Activated T-cell treated with anti-CD3 and anti-CD28 coated beads for 4 hours (primary cell): ENCODE results near the gene KCNQ1OT1.

ENCODE experiments used
- DNase-seq: peaks from one replicate; pipeline ENCODE4 v3.0.0-alpha.2; 2020

The KCNQ1OT1 gene

GRCh38 chr11:2719831-2720590, 20.2 kb upstream of the KCNQ1OT1 start:
- DNase-seq = no peak

GRCh38 chr11:2718817-2719438, 19.1 kb upstream of the KCNQ1OT1 start:
- DNase-seq = no peak

DNA sequence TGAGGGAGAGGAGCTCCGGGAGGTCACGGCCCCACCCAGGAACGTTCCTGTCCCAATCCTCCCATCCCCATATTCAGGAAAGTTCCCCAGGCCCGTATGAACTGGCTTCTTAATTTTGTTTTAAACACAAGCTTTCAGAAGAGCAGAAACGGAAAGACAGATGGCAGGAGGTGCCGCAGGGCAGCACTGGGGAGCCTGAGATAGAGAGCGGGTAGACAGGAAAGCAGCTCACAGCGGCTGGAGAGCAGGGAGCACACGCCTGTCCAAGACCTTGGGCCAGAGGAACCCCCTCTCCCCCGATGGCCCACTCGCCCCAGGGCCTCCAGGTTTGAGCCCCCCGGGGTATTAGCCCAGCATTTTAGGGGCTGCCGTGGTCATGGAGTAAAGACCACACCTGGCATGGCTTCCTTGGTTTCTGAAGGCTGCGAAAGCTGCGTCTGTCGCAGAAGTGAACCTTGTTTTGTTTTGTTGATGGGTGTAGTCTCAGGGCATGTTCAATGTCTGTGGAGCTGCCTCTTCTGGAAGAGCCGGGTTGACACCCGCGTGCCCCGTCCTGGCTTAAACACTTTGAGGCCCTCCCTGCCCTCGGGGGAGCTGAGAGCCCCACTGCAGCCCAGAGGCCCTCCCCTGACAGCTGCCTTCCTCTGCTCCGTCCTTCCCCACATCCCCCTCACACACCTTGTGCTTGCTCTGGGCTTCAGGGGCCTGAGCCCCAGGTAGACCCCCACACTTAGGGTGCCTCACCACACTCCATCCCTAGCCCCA, 17.9 kb upstream of the KCNQ1OT1 start:
- no peak for DNase-seq

GRCh38 chr11:2716376-2717095, 16.7 kb upstream of the KCNQ1OT1 start:
- no peak for DNase-seq

DNA sequence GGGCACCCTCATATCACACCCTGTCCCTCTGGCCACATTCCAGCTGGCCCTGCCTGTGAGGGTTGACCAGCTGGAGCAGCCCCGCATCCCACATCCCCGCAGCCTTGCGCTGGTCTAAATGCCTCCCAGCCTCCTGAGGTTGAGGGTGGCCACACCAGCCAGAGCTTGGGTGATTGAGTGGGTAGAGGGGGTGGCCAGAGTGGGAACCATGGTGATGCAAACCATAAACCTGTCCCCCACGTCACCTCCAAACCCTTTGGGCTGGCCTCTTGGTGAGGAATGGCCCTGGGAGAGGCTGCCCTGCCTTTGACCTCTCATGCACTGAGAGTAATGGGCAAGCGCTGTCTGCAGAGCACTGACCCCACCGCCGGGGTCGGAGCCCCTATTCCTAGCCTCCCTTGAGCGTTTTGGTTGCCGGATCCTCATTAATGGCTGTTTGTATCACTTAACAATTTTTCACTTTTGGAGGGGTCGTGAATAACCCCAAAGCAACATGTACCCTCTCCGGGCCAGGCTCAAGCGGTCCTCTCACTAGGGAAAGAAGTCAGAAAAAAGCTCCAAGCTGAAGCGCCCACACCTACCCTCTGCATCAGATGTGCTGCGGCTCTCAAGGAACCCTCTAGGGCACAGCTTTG, 16.0 kb upstream of the KCNQ1OT1 start:
- DNase-seq = no peak

DNA sequence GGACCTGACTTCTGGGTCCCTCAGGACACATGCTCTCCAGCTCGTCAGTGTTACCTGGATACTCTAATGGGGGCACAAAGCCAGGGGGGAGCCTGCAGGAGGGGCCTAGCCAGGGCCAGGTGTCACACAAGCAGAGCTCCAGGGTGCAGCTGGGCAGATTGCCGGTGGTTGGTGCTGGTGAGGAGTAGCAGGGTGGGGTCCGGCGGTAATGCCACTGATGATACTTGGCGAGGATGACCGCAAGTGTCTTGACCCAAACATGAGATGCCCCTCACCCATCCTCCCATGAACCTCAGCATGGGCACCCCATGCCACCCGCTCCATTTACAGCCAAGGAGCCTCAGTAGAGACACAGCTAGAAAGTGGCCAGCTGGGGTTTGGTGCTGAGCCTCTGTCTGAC, 15.1 kb upstream of the KCNQ1OT1 start:
- no peak for DNase-seq

- no peak for DNase-seq
Observed at GRCh38 chr11:2714463-2714800, 14.6 kb upstream of the KCNQ1OT1 start.

- DNase-seq = no peak
Observed at GRCh38 chr11:2713661-2714462, 14.1 kb upstream of the KCNQ1OT1 start.

GRCh38 chr11:2713094-2713493, 13.3 kb upstream of the KCNQ1OT1 start:
- no peak for DNase-seq

DNA sequence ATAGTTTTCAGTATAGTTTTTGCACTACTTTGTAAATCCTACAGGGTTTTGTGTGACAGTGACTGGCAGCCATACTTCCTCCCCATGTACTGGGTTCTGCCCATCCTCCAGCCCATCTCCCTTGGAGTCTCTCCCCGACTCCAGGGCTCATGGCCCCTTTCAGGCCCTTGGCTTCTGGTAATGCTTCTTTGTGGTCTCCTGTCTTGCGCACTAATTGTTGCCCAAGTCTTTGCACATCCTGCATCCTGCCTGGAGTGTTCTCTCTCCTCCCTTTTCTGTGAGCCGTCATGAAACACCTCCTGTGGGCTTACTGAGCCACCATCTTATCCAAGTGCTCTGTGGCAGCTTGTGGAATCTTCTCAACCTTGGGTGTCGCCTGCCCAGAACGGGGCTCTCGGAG, 11.4 kb upstream of the KCNQ1OT1 start:
- no peak for DNase-seq

DNA sequence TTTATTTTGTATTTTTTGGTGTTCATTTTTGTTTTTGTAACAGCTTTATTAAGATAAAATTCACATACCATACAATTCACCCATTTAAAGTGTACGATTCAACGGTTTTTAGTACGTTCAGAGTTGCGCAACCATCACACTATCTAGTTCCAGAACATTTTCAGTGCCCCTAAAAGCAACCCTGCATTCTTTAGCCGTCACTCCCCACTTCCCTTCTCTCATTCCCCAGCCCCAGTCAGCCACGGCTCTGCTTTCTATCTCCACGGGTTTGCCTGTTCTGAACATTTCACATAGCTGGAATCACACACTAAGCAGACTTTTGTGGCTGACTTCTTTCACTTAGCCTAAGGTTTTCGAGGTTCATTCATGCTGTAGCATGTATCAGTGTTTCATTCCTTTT, 9.6 kb upstream of the KCNQ1OT1 start:
- no peak for DNase-seq

- no peak for DNase-seq
Observed at GRCh38 chr11:2708757-2709281, 9.0 kb upstream of the KCNQ1OT1 start.

- DNase-seq = no peak
Observed at GRCh38 chr11:2708151-2708581, 8.4 kb upstream of the KCNQ1OT1 start.

- no peak for DNase-seq
Observed at GRCh38 chr11:2707736-2708135, 7.9 kb upstream of the KCNQ1OT1 start.

DNA sequence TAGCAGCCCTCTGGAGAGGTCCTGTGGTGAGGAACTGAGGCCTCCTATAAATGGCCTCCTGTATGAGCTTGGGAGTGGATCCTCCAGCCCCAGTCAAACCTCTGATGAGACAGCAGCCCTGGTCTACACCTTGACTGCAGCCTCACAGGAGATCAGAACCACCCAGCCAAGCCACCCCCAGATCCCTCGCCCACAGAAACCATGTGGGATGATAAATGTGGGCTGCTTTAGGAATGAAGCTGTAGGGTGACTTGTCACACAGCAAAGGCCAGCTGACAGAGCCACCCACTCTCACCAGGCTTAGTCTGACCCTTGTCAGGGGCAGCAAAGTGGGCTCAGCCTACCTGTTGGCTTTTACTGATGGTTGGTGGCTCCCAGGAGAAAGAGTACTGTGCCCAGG, 6.5 kb upstream of the KCNQ1OT1 start:
- DNase-seq = no peak

- no peak for DNase-seq
Observed at GRCh38 chr11:2704896-2705606, 5.3 kb upstream of the KCNQ1OT1 start.

DNA sequence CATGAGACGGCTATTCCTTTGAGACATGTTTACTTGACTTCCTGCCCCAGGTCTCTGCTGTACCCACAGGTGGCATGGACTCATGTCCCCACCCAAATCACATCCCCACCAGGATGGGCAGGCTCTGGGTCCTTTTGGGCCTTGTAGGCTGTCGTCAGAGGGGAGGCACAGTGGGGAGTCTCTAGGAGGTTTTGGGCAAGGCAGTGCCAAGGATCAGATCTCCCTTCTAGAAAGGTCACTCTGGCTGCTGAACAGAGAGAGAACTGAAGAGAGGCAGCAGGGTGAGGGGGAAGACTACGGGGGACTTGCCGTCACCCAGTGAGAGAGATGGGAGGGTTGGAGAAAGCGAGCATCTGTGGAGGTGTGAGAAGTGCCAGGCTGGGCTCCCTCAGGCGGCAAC, 4.6 kb upstream of the KCNQ1OT1 start:
- no peak for DNase-seq

DNA sequence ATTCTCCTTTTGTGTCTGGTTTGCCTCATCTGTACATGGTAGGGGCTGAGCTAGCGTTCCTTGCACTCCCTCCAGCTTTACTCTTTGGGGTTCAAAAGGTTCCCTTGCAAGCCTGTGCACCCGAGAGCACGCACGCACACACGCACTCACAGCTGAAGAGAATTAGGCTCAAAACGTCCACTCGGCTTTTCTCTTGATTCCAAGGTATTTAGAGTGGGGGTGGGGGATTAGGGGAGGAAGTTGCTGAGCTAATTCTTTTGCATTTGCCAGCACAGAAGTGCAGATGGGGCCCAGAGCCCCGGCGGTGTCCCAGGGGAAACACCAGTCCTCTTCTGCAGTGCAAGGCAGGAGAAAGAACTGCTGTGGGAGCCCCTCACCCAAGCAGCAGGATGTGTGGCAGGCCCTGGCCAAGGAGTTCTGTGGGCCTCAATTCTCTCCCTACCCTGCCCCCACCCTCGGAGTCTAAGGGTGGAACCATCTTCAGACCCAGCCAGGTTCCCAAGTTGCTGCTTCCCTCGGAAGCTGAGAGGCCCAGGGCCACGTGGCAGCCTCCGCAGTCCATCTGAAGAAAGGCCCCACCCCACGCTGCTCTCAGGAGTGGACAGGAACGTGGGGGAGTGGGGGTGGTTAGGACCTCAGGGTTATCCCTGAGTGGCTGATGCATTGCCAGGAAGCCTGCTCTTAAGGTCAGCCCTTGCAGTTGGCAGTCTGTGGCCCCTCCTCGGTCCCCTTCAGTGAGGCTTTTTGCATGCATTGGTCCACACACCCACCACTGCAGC, 3.8 kb upstream of the KCNQ1OT1 start:
- DNase-seq = no peak

GRCh38 chr11:2702771-2703362, 3.1 kb upstream of the KCNQ1OT1 start:
- DNase-seq = no peak

GRCh38 chr11:2701898-2702434, 2.2 kb upstream of the KCNQ1OT1 start:
- no peak for DNase-seq
